PC-9 (cell line): ENCODE measurements around the gene DNAJB12. TPM values are rescaled to one million over a fixed set of nuclear protein-coding genes. Genes with fewer than 3 reads are reported as not detected.

Source experiments
- BruUV-seq: library from RNA; stranded (reverse); fragments of 400-500 nt; replicated peaks from 2 replicates; lab custom pipeline; 2021; lab: Mats Ljungman, UMichigan
- CTCF ChIA-PET: fragments of 300-600 bp; sonication (Branson Sonifier 250); formaldehyde crosslinking; loops from one replicate; lab custom pipeline; 2022; ENCODE audit warnings: antibody characterized with exemption; lab: Charles Lee
- POLR2A ChIA-PET: fragments of 300-600 bp; sonication (Branson Sonifier 250); formaldehyde crosslinking; loops from one replicate; lab custom pipeline; 2022; ENCODE audit warnings: antibody characterized with exemption; ENCODE audit not compliant: unreplicated experiment; lab: Charles Lee
- DNase-seq, 2 experiments: peaks; one replicate each; pipeline versions ENCODE4 v3.0.0 to v3.0.0-alpha.2; 2015 to 2022; ENCODE audit warnings: mixed read lengths in 1 of 2
- H2AFZ ChIP-seq: fragments of 200-600 bp; sonication (generic); 2 replicates; pipeline ENCODE4 v1.8.1; 2017; ENCODE audit warnings: antibody characterized with exemption
- H3F3A ChIP-seq: fragments of 200-600 bp; sonication (generic); 2 replicates; pipeline ENCODE4 v1.8.1; 2017; ENCODE audit warnings: antibody characterized with exemption, mild to moderate bottlenecking, low read depth; ENCODE audit not compliant: insufficient read depth
- H3K27ac ChIP-seq: fragments of 200-600 bp; sonication (generic); 2 replicates; pipeline ENCODE4 v1.6.1; 2016; ENCODE audit warnings: mixed run types
- H3K27me3 ChIP-seq: fragments of 200-600 bp; sonication (generic); 2 replicates; pipeline ENCODE4 v1.6.1; 2016; ENCODE audit warnings: low read depth, mixed run types; ENCODE audit not compliant: insufficient read depth
- H3K36me3 ChIP-seq: fragments of 200-600 bp; sonication (generic); 2 replicates; pipeline ENCODE4 v1.6.1; 2016; ENCODE audit warnings: low read depth, mixed run types
- H3K4me1 ChIP-seq: fragments of 200-600 bp; sonication (generic); replicated peaks from 2 replicates; pipeline ENCODE4 v1.6.1; 2016; ENCODE audit warnings: mixed run types; ENCODE audit not compliant: insufficient read depth
- H3K4me2 ChIP-seq: fragments of 200-600 bp; sonication (generic); 2 replicates; pipeline ENCODE4 v1.6.1; 2017; ENCODE audit warnings: mixed run types
- H3K4me3 ChIP-seq: fragments of 200-600 bp; sonication (generic); 2 replicates; pipeline ENCODE4 v1.6.1; 2016; ENCODE audit warnings: mixed run types
- H3K79me2 ChIP-seq: fragments of 200-600 bp; sonication (generic); 2 replicates; pipeline ENCODE4 v1.6.1; 2017; ENCODE audit warnings: low read depth, mixed run types
- H3K9me2 ChIP-seq: fragments of 200-600 bp; sonication (generic); 2 replicates; pipeline ENCODE4 v1.8.1; 2017; ENCODE audit warnings: mild to moderate bottlenecking; ENCODE audit not compliant: insufficient read depth
- H3K9me3 ChIP-seq: fragments of 200-600 bp; sonication (generic); 2 replicates; pipeline ENCODE4 v1.8.1; 2016; ENCODE audit warnings: low read depth; ENCODE audit not compliant: insufficient read depth
- H4K20me1 ChIP-seq: fragments of 200-600 bp; sonication (generic); 2 replicates; pipeline ENCODE4 v1.8.1; 2017; ENCODE audit not compliant: insufficient read depth
- CTCF ChIP-seq: fragments of 200-600 bp; sonication (generic); conservative IDR thresholded peaks from 2 replicates; pipeline ENCODE4 v1.6.1; 2017; ENCODE audit warnings: mixed run types, antibody characterized with exemption, mild to moderate bottlenecking, moderate library complexity
- EZH2 ChIP-seq: fragments of 200-600 bp; sonication (generic); IDR thresholded peaks from 2 replicates; pipeline ENCODE4 v1.8.0; 2017; ENCODE audit warnings: antibody characterized with exemption, low read depth
- intact Hi-C: fragments of 100-400 bp; cut with micrococcal nuclease; formaldehyde crosslinking; loops from one replicate; pipeline ENCODE4 v1.10.0; 2022; ENCODE audit not compliant: unreplicated experiment
- total RNA-seq: library from RNA; stranded (reverse); gene quantifications from 2 replicates; pipeline ENCODE4 v1.2.3, GENCODE V29; 2021

The DNAJB12 gene
- total RNA-seq, 1 experiment from 2014 or later, result 46.9 TPM

DNA sequence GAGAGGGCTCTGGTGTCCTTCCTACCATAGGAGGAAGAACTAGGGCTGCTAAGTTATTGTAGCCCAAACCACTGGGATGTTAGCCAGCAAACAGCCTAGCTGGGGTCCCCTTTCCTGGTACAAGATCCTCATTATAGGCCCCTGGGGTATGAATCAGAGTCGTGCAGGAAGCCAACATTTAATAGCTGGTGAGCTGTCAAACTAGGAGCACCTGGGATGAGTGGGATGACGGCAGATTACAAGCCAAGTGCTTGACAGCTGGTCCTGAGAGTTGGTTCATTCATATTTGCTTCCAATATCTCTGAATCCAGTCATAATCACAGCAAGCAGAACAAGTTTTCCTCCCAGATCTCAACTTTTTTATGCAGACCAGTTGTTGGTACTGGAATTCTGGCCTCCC is 25.1 kb upstream of the DNAJB12 start:
- no peaks in the 10 kb centered on the region for H3K79me2 ChIP-seq
- no peaks in the 10 kb centered on the region for H3K9me2 ChIP-seq
- H3K4me1 ChIP-seq, result peaks cover 4% of the 10 kb centered on the region
- no peak overlapping the region for H3K4me3 ChIP-seq
- H3K27me3 ChIP-seq, result no peaks in the 10 kb centered on the region
- H3K36me3 ChIP-seq, result no peaks in the 10 kb centered on the region
- no peak for TF ChIP-seq CTCF
- TF ChIP-seq EZH2, result no peak
- H3F3A ChIP-seq, result peaks cover under 1% of the 10 kb centered on the region
- ChIA-PET CTCF (no interaction called here), POLR2A (no interaction called here)
- intact Hi-C loops, result loop anchor here (5.0 kb wide), 1 partner anchor 453 kb away; no protein-coding TSS in a partner anchor
- DNase-seq, result no peak
- H3K9me3 ChIP-seq, result no peaks in the 10 kb centered on the region
- no peaks in the 10 kb centered on the region for H4K20me1 ChIP-seq
- BruUV-seq, result no TSS peak
- H3K4me2 ChIP-seq, result no peak overlapping the region
- no peak overlapping the region for H2AFZ ChIP-seq
- no peak overlapping the region for H3K27ac ChIP-seq

- BruUV-seq, result no TSS peak
- POLR2A ChIA-PET, result no interaction called here
- Histone ChIP-seq H2AFZ (no peak overlapping the region), H3K27ac (no peak overlapping the region), H3K79me2 (no peaks in the 10 kb centered on the region), H3F3A (no peaks in the 10 kb centered on the region; the same call in 1 of the 2 replicates), H3K9me2 (no peaks in the 10 kb centered on the region), H3K9me3 (no peaks in the 10 kb centered on the region), H3K4me2 (no peak overlapping the region), H3K4me3 (no peak overlapping the region), H3K27me3 (no peaks in the 10 kb centered on the region), H3K4me1 (no peaks in the 10 kb centered on the region), H3K36me3 (0 out of 2 replicates have a peak, but pooled peaks cover 4% of the 10 kb centered on the region), H4K20me1 (no peaks in the 10 kb centered on the region)
- intact Hi-C loops, result loop anchor here (5.0 kb wide), 1 partner anchor 453 kb away; no protein-coding TSS in a partner anchor
- DNase-seq, result no peak
- TF ChIP-seq CTCF (no peak), EZH2 (no peak)
- CTCF ChIA-PET, result no interaction called here
Observed at GRCh38 chr10:72379062-72379461, 24.3 kb upstream of the DNAJB12 start.

- no peak overlapping the region for H2AFZ ChIP-seq
- H3K9me2 ChIP-seq, result no peaks in the 10 kb centered on the region
- H4K20me1 ChIP-seq, result no peaks in the 10 kb centered on the region
- H3K9me3 ChIP-seq, result no peaks in the 10 kb centered on the region
- H3K4me3 ChIP-seq, result no peak overlapping the region
- intact Hi-C loops, result loop anchor here (5.0 kb wide), 1 partner anchor 457 kb away; no protein-coding TSS in a partner anchor
- no peak overlapping the region for H3K4me2 ChIP-seq
- no peaks in the 10 kb centered on the region for H3K27me3 ChIP-seq
- H3K4me1 ChIP-seq, result no peaks in the 10 kb centered on the region
- H3K27ac ChIP-seq, result no peak overlapping the region
- ChIA-PET POLR2A (interaction anchor here (0.5 kb wide), 1 partner anchor 735 kb away, joined by 5 read pairs; no protein-coding TSS in a partner anchor), CTCF (interaction anchor here (1.6 kb wide), 1 partner anchor 459 kb away, joined by 4 read pairs; no protein-coding TSS in a partner anchor)
- H3F3A ChIP-seq, result no peaks in the 10 kb centered on the region; the same call in 1 of the 2 replicates
- DNase-seq, result no peak
- no peak for TF ChIP-seq CTCF
- no peak for TF ChIP-seq EZH2
- BruUV-seq, result no TSS peak
- 0 out of 2 replicates have a peak, but pooled peaks cover 4% of the 10 kb centered on the region for H3K36me3 ChIP-seq
- no peaks in the 10 kb centered on the region for H3K79me2 ChIP-seq
Observed at GRCh38 chr10:72375585-72375984, 20.9 kb upstream of the DNAJB12 start.
